ENCODE measurements around the gene CDK4.

Gene CDK4

GRCh38 chr12:57755454-57756372 lies 3.6 kb upstream of the CDK4 start:
- peak in 1 of 2 donors; percentile 52 for DNase-seq

- DNase-seq, result no peak
Measured at GRCh38 chr12:57755194-57755453, 3.0 kb upstream of the CDK4 start.

- DNase-seq, result peak; percentile 88 to 93
Measured at GRCh38 chr12:57754411-57755193, 2.5 kb upstream of the CDK4 start, which contains the start of gene MARCHF9. TSS of gene MARCHF9 (plus strand) at chr12:57755103. CDS start at chr12:57755529, 426 bp downstream.

- DNase-seq, result no peak
Measured at GRCh38 chr12:57753756-57754337, 1.7 kb upstream of the CDK4 start.

DNA sequence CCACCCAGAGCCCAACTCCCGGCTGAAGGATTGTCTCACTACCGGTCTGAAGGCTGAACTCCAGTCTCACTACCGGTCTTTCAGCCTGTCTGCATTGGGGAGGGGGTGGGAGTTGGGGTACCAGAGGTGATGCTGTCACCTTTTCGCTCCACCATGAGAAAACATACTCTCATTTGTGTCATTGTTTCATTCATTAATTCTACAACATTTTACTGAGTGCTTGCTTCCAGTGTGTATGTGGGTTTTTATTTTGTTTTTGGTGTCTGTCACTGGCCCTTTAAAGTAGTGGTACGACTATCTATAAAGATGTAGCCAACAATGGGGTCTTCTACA lies 524 bp upstream of the CDK4 start:
- no peak for DNase-seq

DNA sequence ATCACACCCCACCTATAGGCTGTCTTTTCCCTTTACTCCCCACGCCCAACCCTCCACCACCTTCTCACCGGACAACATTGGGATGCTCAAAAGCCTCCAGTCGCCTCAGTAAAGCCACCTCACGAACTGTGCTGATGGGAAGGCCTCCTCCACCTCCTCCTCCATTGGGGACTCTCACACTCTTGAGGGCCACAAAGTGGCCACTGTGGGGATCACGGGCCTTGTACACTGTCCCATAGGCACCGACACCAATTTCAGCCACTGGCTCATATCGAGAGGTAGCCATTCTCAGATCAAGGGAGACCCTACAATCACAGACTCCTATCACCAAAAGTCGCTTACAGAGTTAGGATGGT lies 700 bp downstream of the CDK4 start:
- DNase-seq, result no peak

- no peak for DNase-seq
Measured at GRCh38 chr12:57750561-57751431, 1.3 kb downstream of the CDK4 start.

- no peak for DNase-seq
Measured at GRCh38 chr12:57749061-57749460, 3.0 kb downstream of the CDK4 start.

DNA sequence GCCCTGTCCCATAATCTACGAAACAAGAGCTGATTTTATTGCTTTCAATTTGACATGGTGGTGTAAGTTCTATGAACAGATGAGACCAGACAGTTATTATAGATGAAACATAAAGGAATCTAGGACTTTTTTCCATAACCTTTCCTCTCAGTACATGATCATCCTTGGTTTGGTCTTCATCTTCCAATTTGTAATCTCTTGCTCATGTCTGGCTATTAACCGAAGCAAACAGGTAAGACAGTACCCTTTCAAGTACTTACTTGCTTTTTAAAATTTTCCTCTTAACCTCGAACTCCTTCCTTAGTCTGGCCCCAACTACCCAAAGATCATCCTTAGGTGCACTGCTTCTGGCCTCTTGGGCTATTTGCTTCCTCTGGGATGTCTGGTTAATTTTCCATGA lies 6.1 kb downstream of the CDK4 start:
- no peak for DNase-seq

DNA sequence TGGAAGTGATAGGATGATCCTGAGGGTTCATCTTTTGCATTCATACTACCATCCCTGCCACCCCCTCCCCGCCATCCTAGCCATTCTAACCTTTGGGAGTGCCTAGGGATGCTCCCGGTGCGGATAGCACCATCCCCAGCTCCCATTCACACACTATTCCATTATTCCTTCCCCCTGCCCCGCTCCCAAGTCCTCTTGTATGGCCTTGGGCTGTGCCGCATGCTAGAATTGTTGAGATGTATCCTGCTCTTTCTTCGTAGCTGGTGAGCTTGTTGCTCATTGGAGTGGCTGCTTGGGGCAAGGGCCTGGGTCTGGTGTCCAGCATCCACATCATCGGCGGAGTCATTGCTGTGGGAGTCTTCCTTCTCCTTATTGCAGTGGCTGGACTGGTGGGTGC lies 6.6 kb downstream of the CDK4 start:
- DNase-seq, result no peak

GRCh38 chr12:57744777-57745484 lies 7.2 kb downstream of the CDK4 start, which contains the start of gene TSPAN31:
TSS of gene TSPAN31 (plus strand) at chr12:57745039. CDS start at chr12:57745155, 116 bp downstream.
- DNase-seq, result peak; percentile 96 to 97

GRCh38 chr12:57744194-57744776 lies 7.8 kb downstream of the CDK4 start:
- DNase-seq, result peak; percentile 86 to 88

GRCh38 chr12:57743769-57744168 lies 8.3 kb downstream of the CDK4 start:
- DNase-seq, result no peak

DNA sequence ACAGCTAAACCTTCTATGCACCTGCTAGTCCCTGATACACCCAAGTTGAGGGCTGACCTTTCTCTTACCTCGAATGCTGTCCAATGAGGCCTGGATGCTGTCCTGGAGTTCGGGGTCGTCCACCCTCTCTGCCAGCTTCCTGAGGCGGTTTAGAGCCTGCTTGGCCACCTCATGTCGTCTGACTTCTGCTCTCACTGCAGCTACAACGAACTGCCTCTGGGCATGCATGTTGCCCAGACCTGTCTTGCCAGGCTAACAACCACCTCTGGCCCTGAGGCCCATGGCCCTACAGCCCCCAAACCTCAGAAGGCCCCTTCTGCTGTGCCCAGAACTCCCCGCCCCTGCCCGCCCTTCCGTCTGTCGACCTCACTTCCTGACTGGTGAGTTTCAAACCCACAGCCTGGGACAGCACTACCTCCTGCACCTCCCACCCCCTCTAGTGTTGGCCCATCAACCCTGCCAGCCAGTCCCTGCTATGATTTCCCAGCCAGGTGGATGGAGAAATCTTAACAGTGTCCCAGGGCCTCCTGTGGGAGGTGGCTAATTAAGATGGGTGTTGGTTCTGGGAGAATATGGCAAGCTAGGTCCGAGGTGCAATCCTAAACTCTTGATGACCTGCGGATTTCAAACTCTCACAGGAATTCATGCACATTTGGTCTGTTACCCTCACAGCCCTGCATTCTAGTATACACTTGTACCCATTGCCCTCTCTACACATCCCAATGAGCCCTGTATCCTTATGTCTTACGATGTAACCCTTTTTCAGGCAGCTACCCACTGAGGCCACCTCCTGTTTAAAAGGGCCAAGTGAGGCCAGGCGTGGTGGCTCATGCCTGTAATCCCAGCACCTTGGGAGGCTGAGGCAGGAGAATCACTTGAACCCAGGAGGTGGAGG lies 10.0 kb downstream of the CDK4 start:
- DNase-seq, result peak; percentile 84 to 89

GRCh38 chr12:57741413-57741789 lies 10.7 kb downstream of the CDK4 start:
- no peak for DNase-seq

GRCh38 chr12:57740656-57741412 lies 11.3 kb downstream of the CDK4 start:
- DNase-seq, result peak; percentile 81 to 88

DNA sequence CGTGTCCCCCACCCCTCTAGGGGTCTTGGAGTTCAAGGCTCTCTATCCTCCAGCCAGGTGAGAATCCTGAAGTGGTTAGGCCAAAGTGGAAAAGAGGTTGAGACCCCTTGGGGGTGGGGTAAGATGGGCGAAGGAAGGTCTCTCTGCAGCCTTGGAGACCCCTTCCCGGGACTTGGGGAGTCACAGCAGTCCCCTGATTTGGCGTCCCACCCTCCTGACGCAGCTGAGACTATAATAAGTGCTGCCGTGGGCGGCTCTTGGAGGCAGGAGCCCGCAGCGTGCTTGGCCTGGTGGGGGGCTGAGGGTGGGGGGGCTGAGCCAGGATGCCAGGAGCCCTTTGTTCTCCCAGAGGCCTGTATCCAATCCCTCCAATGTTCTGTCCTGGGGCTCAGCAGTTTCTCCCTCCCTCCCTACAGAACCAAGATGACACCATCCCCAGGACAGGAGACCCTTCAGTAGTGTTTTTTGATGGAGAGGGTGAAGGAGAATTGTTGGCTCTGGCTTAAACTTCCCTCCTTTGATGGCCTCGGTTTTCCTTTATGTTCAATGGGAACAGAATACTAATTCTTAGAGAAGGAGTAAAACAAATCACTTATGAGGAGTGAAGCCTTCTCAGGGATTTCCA lies 12.1 kb downstream of the CDK4 start:
- no peak for DNase-seq

DNA sequence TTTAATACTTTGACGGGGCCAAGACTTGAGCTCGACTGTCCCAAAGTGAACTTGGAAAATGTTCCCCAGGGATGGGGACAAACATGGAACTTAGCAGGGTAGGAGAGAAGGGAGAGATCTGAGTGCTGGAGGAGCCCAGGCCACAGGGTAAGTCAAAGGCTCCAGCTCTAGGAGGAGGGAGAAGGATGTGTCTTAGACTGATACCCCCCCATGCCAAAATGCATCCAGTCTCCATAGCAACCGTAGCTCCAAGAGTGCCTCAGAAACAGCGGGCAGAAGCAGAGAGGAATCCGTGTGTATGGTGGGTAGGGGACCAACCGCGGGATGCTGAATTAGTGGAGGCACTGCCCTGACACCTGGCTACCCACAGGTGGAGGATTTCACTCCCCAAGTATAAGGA lies 12.7 kb downstream of the CDK4 start:
- DNase-seq, result no peak

- no peak for DNase-seq
Measured at GRCh38 chr12:57738661-57739237, 13.4 kb downstream of the CDK4 start, which contains the start of gene AGAP2. TSS of gene AGAP2 (minus strand) at chr12:57738742. CDS start at chr12:57738246, 496 bp downstream.
